AG09319 (cell line): Measurements from ENCODE around the gene CCDC144A.
"Not testable (repeated sequence)": the region's sequence is repeated elsewhere in the genome, so short reads cannot be mapped to it uniquely, and the experiment has no call there.

Source experiments
- DNase-seq: peaks from one replicate; pipeline ENCODE4 v3.0.0-alpha.2; 2010; ENCODE audit warnings: low read depth; ENCODE audit errors: extremely low read depth
- TF ChIP-seq, protein P1 (sequence below): IDR thresholded peaks from 2 replicates; pipeline ENCODE4 v1.5.1; 2011; ENCODE audit warnings: low read depth, mild to moderate bottlenecking, inconsistent platforms, low read length, moderate library complexity

Gene CCDC144A

DNA sequence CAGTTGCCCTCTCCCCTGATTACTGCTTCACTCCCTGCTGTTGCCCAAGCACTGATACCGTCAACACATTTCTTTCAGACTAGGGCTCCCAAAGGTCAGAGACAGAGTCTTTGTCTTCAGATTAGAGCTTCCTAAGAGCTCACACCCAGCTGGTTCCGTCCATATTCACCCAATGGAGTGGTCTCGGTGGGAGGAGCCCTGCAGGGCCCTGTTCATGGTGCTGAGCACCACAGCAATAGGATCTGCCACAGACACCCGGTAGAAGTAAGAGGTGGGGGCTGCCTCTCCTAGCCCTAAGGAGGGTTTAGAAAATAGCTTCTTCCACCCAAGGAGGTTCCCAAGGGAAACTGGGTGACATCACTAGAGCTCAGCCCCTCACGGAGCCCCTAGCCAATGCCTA is 128.3 kb downstream of the CCDC144A start:
- TF ChIP-seq, protein P1, sequence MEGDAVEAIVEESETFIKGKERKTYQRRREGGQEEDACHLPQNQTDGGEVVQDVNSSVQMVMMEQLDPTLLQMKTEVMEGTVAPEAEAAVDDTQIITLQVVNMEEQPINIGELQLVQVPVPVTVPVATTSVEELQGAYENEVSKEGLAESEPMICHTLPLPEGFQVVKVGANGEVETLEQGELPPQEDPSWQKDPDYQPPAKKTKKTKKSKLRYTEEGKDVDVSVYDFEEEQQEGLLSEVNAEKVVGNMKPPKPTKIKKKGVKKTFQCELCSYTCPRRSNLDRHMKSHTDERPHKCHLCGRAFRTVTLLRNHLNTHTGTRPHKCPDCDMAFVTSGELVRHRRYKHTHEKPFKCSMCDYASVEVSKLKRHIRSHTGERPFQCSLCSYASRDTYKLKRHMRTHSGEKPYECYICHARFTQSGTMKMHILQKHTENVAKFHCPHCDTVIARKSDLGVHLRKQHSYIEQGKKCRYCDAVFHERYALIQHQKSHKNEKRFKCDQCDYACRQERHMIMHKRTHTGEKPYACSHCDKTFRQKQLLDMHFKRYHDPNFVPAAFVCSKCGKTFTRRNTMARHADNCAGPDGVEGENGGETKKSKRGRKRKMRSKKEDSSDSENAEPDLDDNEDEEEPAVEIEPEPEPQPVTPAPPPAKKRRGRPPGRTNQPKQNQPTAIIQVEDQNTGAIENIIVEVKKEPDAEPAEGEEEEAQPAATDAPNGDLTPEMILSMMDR = no peak
- no peak for DNase-seq

DNA sequence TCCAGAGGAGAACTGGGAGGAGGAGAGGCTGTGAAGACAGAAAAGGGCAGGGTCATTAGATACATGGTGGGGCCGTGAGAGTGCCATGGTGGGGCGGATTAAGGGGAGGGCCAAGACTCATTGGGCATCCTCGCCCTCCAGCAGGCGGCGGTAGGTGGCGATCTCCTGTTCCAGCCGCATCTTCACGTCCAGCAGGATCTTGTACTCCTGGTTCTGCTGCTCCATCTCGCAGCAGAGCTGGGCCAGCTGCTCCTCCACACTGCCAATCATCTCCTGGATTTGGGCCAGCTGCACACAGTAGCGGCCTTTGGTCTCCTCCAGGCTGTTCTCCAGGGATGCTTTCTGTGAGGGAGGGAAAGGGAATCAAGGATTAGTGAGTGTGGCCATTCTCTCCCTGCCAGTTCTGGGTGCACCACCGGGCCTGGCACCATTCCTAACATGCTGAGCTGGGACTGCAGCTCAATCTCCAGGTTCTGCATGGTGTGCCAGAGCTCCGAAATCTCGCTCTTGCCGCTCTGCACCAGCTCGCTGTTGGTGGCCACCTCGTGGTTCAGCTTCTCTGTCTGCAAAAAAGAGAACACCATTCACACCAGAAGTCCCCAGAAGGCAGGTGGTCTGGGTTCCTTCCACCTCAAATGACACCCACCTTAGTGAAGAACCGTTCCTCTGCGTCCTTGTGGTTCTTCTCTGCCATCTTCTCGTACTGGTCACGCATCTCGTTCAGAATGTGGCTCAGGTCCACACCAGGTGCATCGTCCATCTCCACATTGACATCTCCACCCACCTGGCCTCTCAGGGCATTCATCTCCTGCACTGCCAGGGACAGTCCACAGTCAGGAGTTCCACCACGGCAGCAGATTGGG is 129.0 kb downstream of the CCDC144A start:
- TF ChIP-seq, protein P1 = no peak
- DNase-seq = no peak

GRCh38 chr17:16820161-16820877 is 130.3 kb downstream of the CCDC144A start:
- DNase-seq = no peak
- TF ChIP-seq, protein P1 = no peak

DNA sequence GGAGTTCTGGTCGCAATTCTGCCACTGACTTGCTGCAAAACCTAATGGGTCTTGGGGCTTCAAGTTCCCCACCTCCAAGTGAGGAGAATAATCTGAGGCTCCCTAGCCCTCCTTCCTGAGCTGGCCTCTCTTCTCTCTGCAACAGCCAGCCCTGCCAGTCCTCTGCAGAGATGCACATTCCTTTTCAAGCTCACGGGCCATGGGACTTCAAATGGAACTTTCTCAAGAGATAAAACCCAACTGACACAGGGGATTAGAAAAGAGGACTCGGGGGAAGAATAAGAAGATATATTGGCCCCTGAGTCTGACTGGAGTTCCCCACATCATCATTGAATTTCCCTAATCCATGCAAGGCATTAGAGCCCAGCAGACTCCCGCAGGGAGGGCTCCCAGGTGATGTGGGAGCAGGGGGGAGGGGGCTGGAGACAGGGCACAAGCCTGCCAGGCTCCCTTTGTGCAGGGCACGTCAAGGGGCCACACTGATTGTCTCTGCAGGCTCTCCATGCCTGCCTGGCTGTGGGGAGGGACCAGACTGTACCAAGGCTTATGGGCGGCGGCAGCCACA is 131.0 kb downstream of the CCDC144A start:
- TF ChIP-seq, protein P1 = no peak
- no peak for DNase-seq

- DNase-seq = not testable (repeated sequence)
Measured at GRCh38 chr17:16822133-16822532, 132.1 kb downstream of the CCDC144A start.

- not testable (repeated sequence) for DNase-seq
Measured at GRCh38 chr17:16823768-16824406, 133.8 kb downstream of the CCDC144A start.
